Measurements from ENCODE around the gene CST5. TPM values are rescaled to one million over a fixed set of nuclear protein-coding genes. Genes with fewer than 3 reads are reported as not detected.

The CST5 gene
- total RNA-seq, 1 donor from 2014 or later: not detected

DNA sequence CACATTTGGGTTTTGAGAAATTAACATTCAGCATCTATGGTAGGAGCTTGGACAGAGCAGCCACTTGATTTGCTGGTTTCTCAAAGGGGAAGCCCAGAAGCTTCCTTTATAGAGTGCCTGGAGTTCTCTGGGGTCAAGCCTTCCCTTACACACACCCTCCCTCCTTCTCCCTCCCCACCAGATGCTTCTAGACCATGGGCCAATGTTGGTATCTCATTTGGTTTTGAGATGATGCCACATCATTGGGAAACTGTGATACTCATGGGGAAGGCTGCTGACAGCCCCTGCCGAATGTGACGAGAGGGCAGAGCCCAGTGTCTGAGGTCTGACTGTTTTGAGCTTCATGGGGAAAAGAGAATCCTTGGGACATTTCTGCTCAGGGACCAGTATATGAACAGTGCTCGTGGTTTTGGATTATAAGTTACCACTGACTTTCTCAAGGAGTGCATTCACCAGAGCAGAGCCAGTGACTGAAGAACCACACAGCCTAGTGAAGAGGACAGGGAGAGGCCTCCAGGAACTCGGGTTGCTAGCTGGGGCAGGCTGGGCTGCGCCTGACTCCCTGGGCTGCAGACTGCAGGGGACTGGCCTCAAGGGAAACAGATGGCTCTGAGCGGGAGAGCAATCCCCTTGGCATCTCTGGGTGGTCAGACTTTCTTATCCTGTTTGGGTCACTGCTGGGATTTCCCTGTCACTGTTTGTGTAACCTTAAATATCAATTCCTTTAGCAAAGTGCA lies 46.4 kb upstream of the CST5 start:
- Histone ChIP-seq H3K27me3 (no peaks in the 10 kb centered on the region), H3K27ac (no peak overlapping the region), H3K36me3 (no peaks in the 10 kb centered on the region), H3K9me3 (no peaks in the 10 kb centered on the region), H3K4me1 (no peaks in the 10 kb centered on the region), H3K4me3 (no peak overlapping the region)
- intact Hi-C loops (cut with DNase I): no loop called here
- TF ChIP-seq, protein P1, sequence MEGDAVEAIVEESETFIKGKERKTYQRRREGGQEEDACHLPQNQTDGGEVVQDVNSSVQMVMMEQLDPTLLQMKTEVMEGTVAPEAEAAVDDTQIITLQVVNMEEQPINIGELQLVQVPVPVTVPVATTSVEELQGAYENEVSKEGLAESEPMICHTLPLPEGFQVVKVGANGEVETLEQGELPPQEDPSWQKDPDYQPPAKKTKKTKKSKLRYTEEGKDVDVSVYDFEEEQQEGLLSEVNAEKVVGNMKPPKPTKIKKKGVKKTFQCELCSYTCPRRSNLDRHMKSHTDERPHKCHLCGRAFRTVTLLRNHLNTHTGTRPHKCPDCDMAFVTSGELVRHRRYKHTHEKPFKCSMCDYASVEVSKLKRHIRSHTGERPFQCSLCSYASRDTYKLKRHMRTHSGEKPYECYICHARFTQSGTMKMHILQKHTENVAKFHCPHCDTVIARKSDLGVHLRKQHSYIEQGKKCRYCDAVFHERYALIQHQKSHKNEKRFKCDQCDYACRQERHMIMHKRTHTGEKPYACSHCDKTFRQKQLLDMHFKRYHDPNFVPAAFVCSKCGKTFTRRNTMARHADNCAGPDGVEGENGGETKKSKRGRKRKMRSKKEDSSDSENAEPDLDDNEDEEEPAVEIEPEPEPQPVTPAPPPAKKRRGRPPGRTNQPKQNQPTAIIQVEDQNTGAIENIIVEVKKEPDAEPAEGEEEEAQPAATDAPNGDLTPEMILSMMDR (IDR thresholded peaks at IDR 0.05): no peak
- no peak for DNase-seq (ENCODE audit: low spot score in 2 of 2)

DNA sequence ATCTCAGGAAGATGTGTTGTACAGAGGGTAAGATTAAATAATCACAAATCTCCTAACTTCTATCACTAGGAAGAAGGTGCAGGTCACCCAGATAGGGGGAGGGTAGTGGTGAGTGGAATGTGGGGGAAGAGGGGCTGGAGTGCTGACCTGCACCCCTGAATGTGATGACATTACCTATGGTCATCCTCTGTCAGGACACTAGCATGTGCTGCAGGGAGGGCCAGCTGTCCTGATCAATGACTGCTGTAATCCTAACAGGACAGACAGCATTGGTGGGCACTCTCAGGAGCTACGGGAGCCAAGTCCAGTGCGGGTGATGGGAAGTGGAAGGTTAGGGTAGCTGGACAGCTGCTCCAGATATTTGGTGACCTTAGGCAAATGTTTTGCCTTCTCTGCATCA lies 45.2 kb upstream of the CST5 start:
- DNase-seq (ENCODE audit: low spot score in 2 of 2): no peak
- TF ChIP-seq, protein P1 (IDR thresholded peaks at IDR 0.05): no peak
- H3K27me3 ChIP-seq: no peaks in the 10 kb centered on the region
- H3K27ac ChIP-seq: no peak overlapping the region
- no peaks in the 10 kb centered on the region for H3K36me3 ChIP-seq
- H3K9me3 ChIP-seq: no peaks in the 10 kb centered on the region
- no peaks in the 10 kb centered on the region for H3K4me1 ChIP-seq
- no peak overlapping the region for H3K4me3 ChIP-seq
- intact Hi-C loops (cut with DNase I): no loop called here

DNA sequence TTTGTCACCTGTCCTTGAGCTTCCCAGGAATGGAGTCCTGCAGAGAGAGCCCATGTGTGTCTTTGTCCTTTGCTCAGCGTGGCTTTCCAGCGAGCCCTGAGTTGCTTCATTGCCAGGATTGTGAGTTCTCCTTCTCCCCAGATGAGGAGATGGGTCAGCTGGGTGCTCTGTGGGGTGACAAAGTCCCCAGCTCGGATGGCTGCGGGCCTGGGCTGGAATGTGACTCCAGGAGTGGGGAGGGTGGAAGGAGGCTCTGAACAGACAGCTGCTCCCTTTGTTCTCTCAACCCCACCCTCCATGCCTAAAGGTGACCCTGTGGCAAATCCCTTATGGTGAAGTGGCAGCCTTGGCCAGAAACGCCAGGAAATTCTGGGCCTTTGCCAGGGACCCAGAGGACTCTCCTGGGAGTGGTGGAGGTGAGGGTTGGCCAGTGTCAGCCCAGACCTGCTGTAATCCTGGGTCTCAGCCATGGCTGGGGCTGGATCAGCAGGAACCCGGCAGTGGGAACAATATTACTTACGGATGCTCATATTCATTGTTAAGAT lies 44.4 kb upstream of the CST5 start:
- no peak for DNase-seq (ENCODE audit: low spot score in 2 of 2)
- Histone ChIP-seq H3K27ac (no peak overlapping the region), H3K27me3 (no peaks in the 10 kb centered on the region), H3K36me3 (no peaks in the 10 kb centered on the region), H3K4me1 (no peaks in the 10 kb centered on the region), H3K9me3 (no peaks in the 10 kb centered on the region), H3K4me3 (no peak overlapping the region)
- intact Hi-C loops (cut with DNase I): no loop called here
- TF ChIP-seq, protein P1 (IDR thresholded peaks at IDR 0.05): no peak

DNA sequence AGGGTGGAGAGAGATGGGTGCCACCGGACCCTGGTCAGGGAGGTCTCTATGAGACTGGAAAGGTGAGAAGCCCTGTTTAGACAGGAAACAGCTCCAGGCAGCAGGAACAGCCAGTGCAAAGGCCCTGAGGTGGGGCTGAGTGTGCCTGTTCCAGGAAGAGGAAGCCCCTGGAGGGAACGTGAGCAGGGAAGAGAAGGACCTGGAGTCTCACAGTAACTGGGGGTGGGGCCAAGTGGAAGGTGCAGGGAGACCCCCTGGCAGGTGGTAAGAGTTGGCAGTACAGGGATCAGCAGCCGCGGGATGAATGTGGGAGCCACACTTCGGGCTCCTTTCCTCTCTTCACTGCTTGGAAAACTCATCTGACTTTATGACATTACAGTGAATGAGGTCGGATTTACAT lies 43.8 kb upstream of the CST5 start:
- Histone ChIP-seq H3K27ac (no peak overlapping the region), H3K36me3 (no peaks in the 10 kb centered on the region), H3K27me3 (no peaks in the 10 kb centered on the region), H3K4me3 (no peak overlapping the region), H3K9me3 (no peaks in the 10 kb centered on the region), H3K4me1 (no peaks in the 10 kb centered on the region)
- TF ChIP-seq, protein P1 (IDR thresholded peaks at IDR 0.05): no peak
- intact Hi-C loops (cut with DNase I): no loop called here
- no peak for DNase-seq (ENCODE audit: low spot score in 2 of 2)

DNA sequence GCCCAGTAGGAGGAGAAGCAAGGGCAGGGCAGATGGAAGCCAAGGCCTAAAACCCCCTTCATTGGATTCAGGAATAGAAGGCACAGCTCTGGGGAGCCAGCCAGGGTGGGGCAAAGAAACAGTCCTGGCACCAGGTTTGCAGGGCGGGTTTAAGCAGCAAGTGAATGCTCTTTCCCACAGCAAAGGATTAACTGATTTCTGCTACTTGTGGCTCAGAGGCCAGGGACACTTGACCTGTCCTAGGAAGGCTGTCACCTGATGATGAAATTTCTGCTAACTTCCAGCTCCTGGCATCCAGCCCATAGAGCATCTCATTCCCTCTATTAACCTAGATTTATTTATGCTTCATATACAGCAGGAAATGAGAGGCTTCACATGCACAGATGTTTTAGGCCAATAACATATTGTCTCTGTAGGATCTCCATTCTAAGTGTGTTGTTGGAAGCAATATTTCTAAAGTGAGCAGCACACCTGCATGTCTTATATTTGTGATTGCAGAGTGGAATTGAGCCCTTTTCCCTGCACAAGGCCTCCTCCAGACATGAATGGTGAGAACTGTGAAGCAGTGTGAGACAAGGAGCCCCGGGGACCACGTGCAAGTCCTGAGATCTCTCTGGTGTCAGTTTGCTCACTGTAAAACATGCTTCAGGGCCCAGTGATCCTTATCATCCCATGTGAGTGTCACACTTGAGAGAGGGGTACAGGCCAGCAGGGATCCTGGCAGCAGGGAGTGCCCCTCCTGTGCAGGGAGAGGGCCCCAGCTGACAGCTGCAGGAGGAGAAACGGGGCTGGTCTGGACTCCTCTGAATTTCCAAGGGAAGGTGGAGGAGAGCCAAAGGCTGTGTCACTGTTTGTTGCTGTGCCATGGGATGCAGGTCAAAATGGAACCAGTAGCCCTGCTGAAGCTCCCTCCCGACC lies 41.1 kb upstream of the CST5 start:
- no peaks in the 10 kb centered on the region for H3K9me3 ChIP-seq
- intact Hi-C loops (cut with DNase I): no loop called here
- TF ChIP-seq, protein P1 (IDR thresholded peaks at IDR 0.05): no peak
- DNase-seq (ENCODE audit: low spot score in 2 of 2): no peak
- H3K27ac ChIP-seq: no peak overlapping the region
- H3K36me3 ChIP-seq: no peaks in the 10 kb centered on the region
- H3K4me3 ChIP-seq: no peak overlapping the region
- no peaks in the 10 kb centered on the region for H3K27me3 ChIP-seq
- no peaks in the 10 kb centered on the region for H3K4me1 ChIP-seq
